A549 (cell line): ENCODE measurements around the gene PRPF40A. TPM values are rescaled to one million over a fixed set of nuclear protein-coding genes. Genes with fewer than 3 reads are reported as not detected.

Experiments
- ATAC-seq, 2 experiments: fragments of 200-7000 bp in 1 of 2; fragments of >200 bp in 1 of 2; cut with Nextera tagmentation in 1 of 2; cut with Tn5 transposase in 1 of 2; 3 replicates each; pipeline versions ENCODE4 v1.8.0 to v1.9.1; 2018 to 2020; ENCODE audit warnings: mild to moderate bottlenecking in 1 of 2, moderate library complexity in 1 of 2
- CTCF ChIA-PET: fragments of 300-600 bp; sonication (Branson Sonifier 250); formaldehyde crosslinking; extraction: SDS; loops from one replicate; lab custom pipeline; 2021; ENCODE audit warnings: antibody characterized with exemption, inconsistent platforms; lab: Yijun Ruan, JAX
- POLR2A ChIA-PET: fragments of 350-600 bp; formaldehyde crosslinking; extraction: SDS; loops from one replicate; lab custom pipeline; 2021; ENCODE audit warnings: antibody characterized with exemption, inconsistent platforms; lab: Yijun Ruan, JAX
- DNase-seq, 2 experiments: peaks; one replicate each; pipeline versions ENCODE4 v3.0.0 to v3.0.0-alpha.2; 2011 to 2016; ENCODE audit warnings: low read depth in 1 of 2, low spot score in 1 of 2
- FAIRE-seq: peaks from 2 replicates; lab custom pipeline; 2011; peaks lifted over from hg19 to GRCh38; lab: Jason Lieb, UNC
- H3K27ac ChIP-seq, 2 experiments: fragments of >200 bp; sonication (Bioruptor Twin); formaldehyde crosslinking; 3 replicates each; pipeline ENCODE4 v1.5.1; 2016 to 2017
- H3K4me1 ChIP-seq: fragments of >200 bp; sonication (Bioruptor Twin); formaldehyde crosslinking; 3 replicates; pipeline ENCODE4 v1.6.1; 2016
- H3K4me2 ChIP-seq: fragments of >200 bp; sonication (Bioruptor Twin); formaldehyde crosslinking; 3 replicates; pipeline ENCODE4 v1.6.1; 2016
- H3K4me3 ChIP-seq: fragments of >200 bp; sonication (Bioruptor Twin); formaldehyde crosslinking; 3 replicates; pipeline ENCODE4 v1.5.1; 2016
- H3K9me3 ChIP-seq: fragments of >200 bp; sonication (Bioruptor Twin); formaldehyde crosslinking; 3 replicates; pipeline ENCODE4 v1.6.1; 2016
- ATOH8 ChIP-seq: fragments of 250-450 bp; sonication (Bioruptor Pico); IDR thresholded peaks from 2 replicates; pipeline ENCODE4 v1.5.0; 2020; ENCODE audit warnings: low read depth, mild to moderate bottlenecking, moderate library complexity
- BCL3 ChIP-seq: fragments of >200 bp; sonication (Bioruptor Twin); formaldehyde crosslinking; IDR thresholded peaks from 3 replicates; pipeline ENCODE4 v1.6.1; 2016
- CBX8 ChIP-seq: fragments of 200-600 bp; sonication (generic); IDR thresholded peaks from 2 replicates; pipeline ENCODE4 v1.6.1; 2016
- CHD4 ChIP-seq: fragments of 200-600 bp; sonication (generic); IDR thresholded peaks from 2 replicates; pipeline ENCODE4 v1.6.1; 2016; ENCODE audit warnings: antibody characterized with exemption, mild to moderate bottlenecking, borderline replicate concordance
- FOSL2 ChIP-seq, 2 experiments: fragments of 450-650 bp in 1 of 2; fragments of >200 bp in 1 of 2; sonication (Bioruptor Twin) in 1 of 2; formaldehyde crosslinking; IDR thresholded peaks; 2 replicates each; pipeline versions ENCODE4 v1.5.0 to v1.6.1; 2016 to 2020; ENCODE audit warnings: mild to moderate bottlenecking in 1 of 2, moderate library complexity in 1 of 2
- FOXS1 ChIP-seq: fragments of 250-450 bp; sonication (Bioruptor Pico); IDR thresholded peaks from 2 replicates; pipeline ENCODE4 v1.5.0; 2020; ENCODE audit warnings: mild to moderate bottlenecking, moderate library complexity
- GATA3 ChIP-seq: IDR thresholded peaks from 2 replicates; pipeline ENCODE4 v1.6.1; 2012; ENCODE audit warnings: borderline replicate concordance
- HEYL ChIP-seq: fragments of 250-450 bp; sonication (Bioruptor Pico); IDR thresholded peaks from 2 replicates; pipeline ENCODE4 v1.8.0; 2021; ENCODE audit warnings: mild to moderate bottlenecking, moderate library complexity
- HMGXB4 ChIP-seq: fragments of 250-450 bp; sonication (Bioruptor Pico); IDR thresholded peaks from 2 replicates; pipeline ENCODE4 v1.5.0; 2021; ENCODE audit warnings: mild to moderate bottlenecking, moderate library complexity, borderline replicate concordance
- HOXB13 ChIP-seq: fragments of 250-450 bp; sonication (Bioruptor Pico); IDR thresholded peaks from 2 replicates; pipeline ENCODE4 v1.5.0; 2020; ENCODE audit warnings: low read depth, mild to moderate bottlenecking, moderate library complexity
- HOXB5 ChIP-seq: fragments of 250-450 bp; sonication (Bioruptor Pico); IDR thresholded peaks from 2 replicates; pipeline ENCODE4 v1.5.0; 2020; ENCODE audit warnings: mild to moderate bottlenecking, moderate library complexity
- KDM1A ChIP-seq: fragments of 200-600 bp; sonication (generic); IDR thresholded peaks from 2 replicates; pipeline ENCODE4 v1.6.1; 2016; ENCODE audit warnings: low read depth, mild to moderate bottlenecking
- KDM5A ChIP-seq: fragments of 200-600 bp; sonication (generic); IDR thresholded peaks from 2 replicates; pipeline ENCODE4 v1.6.1; 2016; ENCODE audit warnings: antibody characterized with exemption, mild to moderate bottlenecking
- MAZ ChIP-seq: fragments of 150-350 bp; IDR thresholded peaks from 2 replicates; pipeline ENCODE4 v1.6.1; 2014; ENCODE audit warnings: antibody characterized with exemption, low read depth, low read length, borderline replicate concordance
- MYC ChIP-seq: IDR thresholded peaks from 2 replicates; pipeline ENCODE4 v1.6.1; 2012; ENCODE audit warnings: mild to moderate bottlenecking, inconsistent platforms, low read length, improper control_type of control experiment, borderline replicate concordance
- NFE2L2 ChIP-seq: fragments of 150-350 bp; conservative IDR thresholded peaks from 2 replicates; pipeline ENCODE4 v1.6.1; 2014; ENCODE audit warnings: low read length
- PBX3 ChIP-seq: IDR thresholded peaks from 2 replicates; pipeline ENCODE4 v1.6.1; 2012
- POLR2AphosphoS2 ChIP-seq: conservative IDR thresholded peaks from 2 replicates; pipeline ENCODE4 v1.6.1; 2012; ENCODE audit warnings: low read length, improper control_type of control experiment, inconsistent platforms
- RAD21 ChIP-seq, 2 experiments: fragments of >200 bp in 1 of 2; sonication (Bioruptor Twin) in 1 of 2; formaldehyde crosslinking in 1 of 2; IDR thresholded peaks in 1 of 2; conservative IDR thresholded peaks in 1 of 2; 2 replicates in 1 of 2; 3 replicates in 1 of 2; pipeline ENCODE4 v1.6.1; 2012 to 2018; ENCODE audit warnings: inconsistent platforms in 1 of 2
- RCOR1 ChIP-seq: fragments of 150-350 bp; IDR thresholded peaks from 2 replicates; pipeline ENCODE4 v1.6.1; 2014; ENCODE audit warnings: antibody characterized with exemption, low read length, low read depth
- REST ChIP-seq: fragments of 200-600 bp; sonication (generic); IDR thresholded peaks from 2 replicates; pipeline ENCODE4 v1.6.1; 2016; ENCODE audit warnings: antibody characterized with exemption, mild to moderate bottlenecking, moderate library complexity
- RNF2 ChIP-seq: fragments of 200-600 bp; sonication (generic); IDR thresholded peaks from 2 replicates; pipeline ENCODE4 v1.6.1; 2016; ENCODE audit warnings: low read depth, mild to moderate bottlenecking, antibody characterized with exemption, moderate library complexity, borderline replicate concordance
- SMC3 ChIP-seq: fragments of >200 bp; sonication (Bioruptor Twin); formaldehyde crosslinking; IDR thresholded peaks from 3 replicates; pipeline ENCODE4 v1.6.1; 2018; ENCODE audit warnings: inconsistent platforms
- ZFP36 ChIP-seq: fragments of 450-650 bp; IDR thresholded peaks from 2 replicates; pipeline ENCODE4 v1.6.1; 2014; ENCODE audit warnings: borderline replicate concordance; ENCODE audit not compliant: partially characterized antibody
- WGBS: methylation state at CpG from one replicate; pipeline ENCODE4 v1.1.6; 2017; ENCODE audit errors: missing lambda C conversion rate; 5-methylcytosine and 5-hydroxymethylcytosine counted together
- polyA plus RNA-seq, 4 experiments: library from polyadenylated mRNA; depleted of rRNA in 3 of 4; stranded (reverse); fragments of >200 nt; fragmentation: RNase III in 1 of 4; extraction: RNeasy Plus Mini Kit Qiagen cat#74134 plus additional on column Dnase treatment in 1 of 4; gene quantifications; 2 replicates in 3 of 4; 3 replicates in 1 of 4; pipeline ENCODE4 v1.2.3, GENCODE V29; 2011 to 2017

PRPF40A gene
- polyA plus RNA-seq, 2 of the 4 experiments (the other 2 are of a cell fraction), result 75.1 to 186 TPM

- H3K9me3 ChIP-seq, result no peaks in the 10 kb centered on the region
- TF ChIP-seq FOXS1 (no peak), POLR2AphosphoS2 (0 out of 2 replicates have a peak, but pooled peaks have one; percentile 37)
- FAIRE-seq (no peak), DNase-seq (no peak), ATAC-seq (no peak)
- H3K27ac ChIP-seq, result no peak overlapping the region
- POLR2A ChIA-PET, result no interaction called here
- peaks cover 15% of the 10 kb centered on the region; the same call in 2 of the 3 replicates for H3K4me1 ChIP-seq
- 21% methylated on average over 1 of the region's 1 CpG for WGBS
- CTCF ChIA-PET, result no interaction called here
- H3K4me2 ChIP-seq, result no peak overlapping the region
- no peak overlapping the region for H3K4me3 ChIP-seq
These were observed 67.3 kb downstream of the PRPF40A start for GRCh38 chr2:152649997-152650396.

- 69% methylated on average over 2 of the region's 2 CpGs for WGBS
- Histone ChIP-seq H3K4me3 (no peak overlapping the region), H3K4me2 (no peak overlapping the region), H3K4me1 (peaks cover 15% of the 10 kb centered on the region; the same call in 2 of the 3 replicates), H3K9me3 (no peaks in the 10 kb centered on the region), H3K27ac (no peak overlapping the region)
- ChIA-PET POLR2A (no interaction called here), CTCF (interaction anchor here (0.6 to 6.3 kb wide), 7 partner anchors 9 to 534 kb away, joined by 3 to 63 read pairs (median 4); partner anchors contain the start of gene STAM2)
- TF ChIP-seq HMGXB4, result no peak
- TF ChIP-seq CHD4, result no peak
- TF ChIP-seq HOXB13, result no peak
- TF ChIP-seq KDM1A, result no peak
- no peak for TF ChIP-seq RCOR1
- no peak for TF ChIP-seq CBX8
- no peak for TF ChIP-seq POLR2AphosphoS2
- TF ChIP-seq PBX3, result no peak
- no peak for TF ChIP-seq HEYL (CRISPR knock-in tag)
- no peak for TF ChIP-seq ZFP36
- no peak for TF ChIP-seq RAD21 (conservative IDR thresholded peaks at IDR 0.05 in 1 of 2, IDR thresholded peaks at IDR 0.05 in 1 of 2)
- no peak for TF ChIP-seq RNF2
- FAIRE-seq (no peak), ATAC-seq (peak; percentile 60 to 62; a peak in 5 of 6 replicates), DNase-seq (peak; percentile 5 to 17)
These were observed 68.9 kb downstream of the PRPF40A start for GRCh38 chr2:152648336-152648735.

- peaks cover 15% of the 10 kb centered on the region; the same call in 2 of the 3 replicates for H3K4me1 ChIP-seq
- CTCF ChIA-PET, result interaction anchor here (1.1 to 6.3 kb wide), 4 partner anchors 13 to 472 kb away, joined by 3 to 63 read pairs (median 4); partner anchors contain the start of gene STAM2
- 92% methylated on average over 9 of the region's 9 CpGs for WGBS
- H3K4me3 ChIP-seq, result no peak overlapping the region
- ATAC-seq (peak in 1 of 2 experiments; percentile 9; a peak in 2 of 6 replicates), FAIRE-seq (no peak), DNase-seq (no peak)
- H3K9me3 ChIP-seq, result no peaks in the 10 kb centered on the region
- POLR2A ChIA-PET, result no interaction called here
- H3K27ac ChIP-seq, result no peak overlapping the region
- no peak overlapping the region for H3K4me2 ChIP-seq
- no peak for TF ChIP-seq BCL3
- TF ChIP-seq PBX3, result no peak
- no peak for TF ChIP-seq GATA3
- no peak for TF ChIP-seq ATOH8 (CRISPR knock-in tag)
- no peak for TF ChIP-seq FOSL2 (IDR thresholded peaks at IDR 0.05)
- TF ChIP-seq FOSL2 (CRISPR knock-in tag; IDR thresholded peaks at IDR 0.05), result no peak
- TF ChIP-seq MAZ, result no peak
- no peak for TF ChIP-seq SMC3
- TF ChIP-seq MYC, result no peak
- no peak for TF ChIP-seq KDM1A
- no peak for TF ChIP-seq HOXB5 (CRISPR knock-in tag)
- TF ChIP-seq KDM5A, result no peak
- no peak for TF ChIP-seq NFE2L2
- TF ChIP-seq REST, result no peak
These were observed 69.7 kb downstream of the PRPF40A start for GRCh38 chr2:152647552-152647951.
